Measurements from ENCODE around the gene SERPINB1. TPM values are rescaled to one million over a fixed set of nuclear protein-coding genes. Genes with fewer than 3 reads are reported as not detected.

The SERPINB1 gene
- total RNA-seq, 1 experiment from 2014 or later = 18.4 TPM

- TF ChIP-seq, protein P1, sequence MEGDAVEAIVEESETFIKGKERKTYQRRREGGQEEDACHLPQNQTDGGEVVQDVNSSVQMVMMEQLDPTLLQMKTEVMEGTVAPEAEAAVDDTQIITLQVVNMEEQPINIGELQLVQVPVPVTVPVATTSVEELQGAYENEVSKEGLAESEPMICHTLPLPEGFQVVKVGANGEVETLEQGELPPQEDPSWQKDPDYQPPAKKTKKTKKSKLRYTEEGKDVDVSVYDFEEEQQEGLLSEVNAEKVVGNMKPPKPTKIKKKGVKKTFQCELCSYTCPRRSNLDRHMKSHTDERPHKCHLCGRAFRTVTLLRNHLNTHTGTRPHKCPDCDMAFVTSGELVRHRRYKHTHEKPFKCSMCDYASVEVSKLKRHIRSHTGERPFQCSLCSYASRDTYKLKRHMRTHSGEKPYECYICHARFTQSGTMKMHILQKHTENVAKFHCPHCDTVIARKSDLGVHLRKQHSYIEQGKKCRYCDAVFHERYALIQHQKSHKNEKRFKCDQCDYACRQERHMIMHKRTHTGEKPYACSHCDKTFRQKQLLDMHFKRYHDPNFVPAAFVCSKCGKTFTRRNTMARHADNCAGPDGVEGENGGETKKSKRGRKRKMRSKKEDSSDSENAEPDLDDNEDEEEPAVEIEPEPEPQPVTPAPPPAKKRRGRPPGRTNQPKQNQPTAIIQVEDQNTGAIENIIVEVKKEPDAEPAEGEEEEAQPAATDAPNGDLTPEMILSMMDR (conservative IDR thresholded peaks at IDR 0.05) = no peak
- no peaks in the 10 kb centered on the region for H3K27me3 Mint-ChIP-seq (ENCODE audit: low read depth)
Measured at GRCh38 chr6:2812695-2813094, 29.0 kb downstream of the SERPINB1 start.

More at GRCh38 chr6:2812695-2813094, 29.0 kb downstream of the SERPINB1 start:
- Histone ChIP-seq H2AK5ac (ENCODE audit: insufficient read length, low read length) (no peak overlapping the region), H3K56ac (ENCODE audit: insufficient read length, low read depth, low read length) (no peak overlapping the region), H3K27ac (ENCODE audit: insufficient read length, low read depth, low read length) (no peak overlapping the region), H2BK120ac (ENCODE audit: low read depth, low read length, poor library complexity, severe bottlenecking) (no peak overlapping the region), H2BK12ac (ENCODE audit: insufficient read length, low read depth, low read length) (no peak overlapping the region), H4K8ac (replicated peaks; ENCODE audit: insufficient read length, low read depth, low read length) (no peak overlapping the region), H3K27me3 (ENCODE audit: insufficient read depth, low read length) (no peaks in the 10 kb centered on the region), H3K79me1 (ENCODE audit: insufficient read depth, low read depth, low read length, poor library complexity, severe bottlenecking) (no peaks in the 10 kb centered on the region), H2BK5ac (ENCODE audit: insufficient read length, low read length) (no peak overlapping the region), H2BK20ac (ENCODE audit: low read depth, low read length, poor library complexity, severe bottlenecking) (no peak overlapping the region), H4K91ac (ENCODE audit: insufficient read length, low read depth, low read length) (no peak overlapping the region), H3K4me1 (ENCODE audit: insufficient read depth, low read length) (no peaks in the 10 kb centered on the region), H3K23ac (ENCODE audit: insufficient read length, low read depth, low read length) (no peak overlapping the region), H2BK15ac (ENCODE audit: low read depth, low read length) (no peak overlapping the region), H3K79me2 (ENCODE audit: insufficient read depth, low read length) (no peaks in the 10 kb centered on the region), H3K9me3 (ENCODE audit: control insufficient read depth, low read depth, low read length) (no peaks in the 10 kb centered on the region), H3K4ac (ENCODE audit: low read depth, low read length) (no peak overlapping the region), H2AFZ (ENCODE audit: low read length) (no peak overlapping the region), H3K18ac (ENCODE audit: insufficient read length, low read depth, low read length) (no peak overlapping the region), H3K14ac (ENCODE audit: insufficient read depth, low read length) (no peak overlapping the region), H3T11ph (ENCODE audit: low read length) (no peak overlapping the region), H4K5ac (ENCODE audit: insufficient read length, low read depth, low read length) (no peak overlapping the region), H3K9ac (ENCODE audit: extremely low read depth, insufficient read length, low read length) (no peak overlapping the region), H3K4me2 (ENCODE audit: insufficient read depth, insufficient read length, low read length) (no peak overlapping the region), H3K23me2 (ENCODE audit: insufficient read length, low read depth, low read length, poor library complexity, severe bottlenecking) (no peaks in the 10 kb centered on the region), H4K20me1 (ENCODE audit: control insufficient read depth, insufficient read depth, insufficient read length) (no peaks in the 10 kb centered on the region)
- WGBS (ENCODE audit: extremely low coverage, insufficient read length, low lambda C conversion rate) = no CpG with 5 or more reads among the region's 3 CpGs
- Mint-ChIP-seq H3K36me3 (ENCODE audit: insufficient read depth in 1 of 3, low read depth in 3 of 3) (peaks cover 0 to 9% (median 1%) of the 10 kb centered on the region in 3 experiments; a peak in 4 of 7 replicates), H3K9me3 (peaks cover 14 to 15% of the 10 kb centered on the region in 2 experiments), H3K27ac (no peak overlapping the region), H3K4me1 (no peaks in the 10 kb centered on the region), H3K4me3 (no peak overlapping the region)
- no peak for DNase-seq
